GM12865 (cell line): ENCODE results near the gene BHLHE40.

Source experiments
- DNase-seq: peaks from one replicate; pipeline ENCODE4 v3.0.0; 2010; ENCODE audit warnings: low read depth
- H3K4me3 ChIP-seq: 2 replicates; pipeline ENCODE4 v1.5.1; 2011; ENCODE audit warnings: mild to moderate bottlenecking, low read depth, low read length, control low read depth
- TF ChIP-seq, protein P1 (sequence below): IDR thresholded peaks from 2 replicates; pipeline ENCODE4 v1.5.1; 2011; ENCODE audit warnings: low read length, control low read depth, low read depth, inconsistent platforms; ENCODE audit not compliant: insufficient read depth; ENCODE audit errors: missing control alignments

BHLHE40 gene

DNA sequence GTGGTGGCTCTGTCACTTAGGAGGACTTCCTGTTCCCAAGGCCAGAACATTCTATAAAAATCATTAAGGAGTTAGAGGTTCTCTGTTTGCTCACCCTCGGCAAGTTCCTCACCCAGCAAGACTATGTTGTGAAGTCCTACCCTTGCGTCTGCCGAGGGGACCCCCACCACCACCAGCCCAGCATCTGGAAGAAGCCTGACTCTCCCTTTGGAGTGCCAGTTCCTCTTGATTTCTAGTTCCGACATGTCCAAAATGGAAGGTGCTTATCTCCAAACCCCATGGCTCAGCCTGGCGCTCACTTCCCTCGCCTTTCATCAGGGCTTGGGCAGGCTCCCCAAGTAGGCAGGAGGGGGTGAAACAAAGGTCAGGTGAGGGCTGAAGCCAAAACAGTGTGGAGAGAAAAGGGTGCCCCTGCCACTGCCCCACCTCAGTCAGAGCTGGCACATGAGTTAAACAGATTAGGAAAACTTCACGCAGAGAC is 41.0 kb downstream of the BHLHE40 start:
- no peak for DNase-seq
- H3K4me3 ChIP-seq: no peak overlapping the region
- TF ChIP-seq, protein P1, sequence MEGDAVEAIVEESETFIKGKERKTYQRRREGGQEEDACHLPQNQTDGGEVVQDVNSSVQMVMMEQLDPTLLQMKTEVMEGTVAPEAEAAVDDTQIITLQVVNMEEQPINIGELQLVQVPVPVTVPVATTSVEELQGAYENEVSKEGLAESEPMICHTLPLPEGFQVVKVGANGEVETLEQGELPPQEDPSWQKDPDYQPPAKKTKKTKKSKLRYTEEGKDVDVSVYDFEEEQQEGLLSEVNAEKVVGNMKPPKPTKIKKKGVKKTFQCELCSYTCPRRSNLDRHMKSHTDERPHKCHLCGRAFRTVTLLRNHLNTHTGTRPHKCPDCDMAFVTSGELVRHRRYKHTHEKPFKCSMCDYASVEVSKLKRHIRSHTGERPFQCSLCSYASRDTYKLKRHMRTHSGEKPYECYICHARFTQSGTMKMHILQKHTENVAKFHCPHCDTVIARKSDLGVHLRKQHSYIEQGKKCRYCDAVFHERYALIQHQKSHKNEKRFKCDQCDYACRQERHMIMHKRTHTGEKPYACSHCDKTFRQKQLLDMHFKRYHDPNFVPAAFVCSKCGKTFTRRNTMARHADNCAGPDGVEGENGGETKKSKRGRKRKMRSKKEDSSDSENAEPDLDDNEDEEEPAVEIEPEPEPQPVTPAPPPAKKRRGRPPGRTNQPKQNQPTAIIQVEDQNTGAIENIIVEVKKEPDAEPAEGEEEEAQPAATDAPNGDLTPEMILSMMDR: no peak

GRCh38 chr3:5021116-5022092 is 42.2 kb downstream of the BHLHE40 start:
- no peak for DNase-seq
- no peak overlapping the region for H3K4me3 ChIP-seq
- TF ChIP-seq, protein P1: no peak

DNA sequence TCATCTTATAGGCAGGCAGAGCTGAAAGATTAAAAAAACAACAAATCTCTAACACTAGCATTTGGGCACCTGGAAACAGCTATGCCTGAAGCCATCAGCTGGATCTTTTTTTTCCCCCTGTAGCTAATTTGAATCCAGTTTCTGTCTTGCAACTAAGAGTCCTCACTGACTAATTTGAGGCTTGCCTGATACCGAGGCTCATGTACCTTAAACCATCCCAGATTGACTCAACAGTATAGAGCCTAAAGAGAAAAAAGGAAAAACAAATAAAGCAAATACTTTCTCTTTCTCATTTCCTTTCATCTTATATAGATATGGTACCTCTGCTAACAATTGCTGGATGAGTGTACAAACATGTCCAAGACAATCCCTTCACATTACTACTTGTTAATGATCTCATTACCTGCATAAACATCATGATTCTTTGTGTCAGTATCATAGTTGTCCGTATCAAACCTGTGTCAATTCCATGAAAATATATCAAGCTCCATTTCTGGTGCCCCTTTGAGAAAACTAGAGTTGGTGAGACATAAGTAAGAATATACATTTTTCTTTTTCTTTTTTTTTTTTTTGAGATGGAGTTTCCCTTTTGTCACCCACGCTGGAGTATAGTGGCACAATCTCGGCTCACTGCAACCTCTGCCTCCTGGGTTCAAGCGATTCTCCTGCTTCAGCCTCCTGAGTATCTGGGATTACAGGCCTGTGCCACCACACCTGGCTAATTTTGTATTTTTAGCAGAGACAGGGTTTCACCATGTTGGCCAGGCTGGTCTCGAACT is 43.1 kb downstream of the BHLHE40 start:
- no peak overlapping the region for H3K4me3 ChIP-seq
- DNase-seq: peak; percentile 86
- TF ChIP-seq, protein P1: no peak

DNA sequence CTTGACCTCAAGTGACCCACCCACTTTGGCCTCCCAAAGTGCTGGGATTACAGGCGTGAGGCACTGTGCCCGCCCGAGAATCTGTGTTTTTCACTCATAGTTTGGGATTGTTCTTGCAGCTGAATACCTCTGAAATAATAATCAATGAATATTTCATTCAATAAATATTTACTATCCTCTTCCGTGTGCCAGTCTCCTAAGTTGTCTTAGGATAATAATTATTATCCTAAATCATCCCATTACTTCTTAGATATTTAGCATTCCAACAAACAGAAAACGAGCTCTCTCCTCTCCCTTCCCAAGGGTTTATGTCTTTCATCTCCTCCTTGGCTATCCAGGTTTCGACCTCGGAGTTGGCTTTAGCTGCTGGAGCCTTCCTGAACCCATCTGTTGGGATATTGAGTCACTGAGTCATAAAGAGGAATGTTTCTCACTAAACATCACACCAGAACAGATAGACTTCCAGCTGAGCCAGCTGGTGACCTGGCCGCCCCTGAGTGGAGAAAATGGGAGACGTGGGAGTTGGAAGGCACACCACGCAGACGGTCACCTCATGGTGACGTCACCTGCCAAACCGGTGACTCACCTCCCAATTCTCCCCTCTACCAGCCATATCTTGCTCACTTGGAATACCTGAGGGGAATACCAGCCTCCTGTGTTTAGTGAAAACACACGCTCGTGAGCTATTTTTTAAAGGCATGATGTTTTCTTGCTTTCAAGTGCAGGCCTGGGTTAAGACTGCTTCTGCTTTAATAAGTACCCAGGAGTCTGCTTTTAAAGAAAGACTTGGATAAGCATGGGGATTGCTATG is 43.9 kb downstream of the BHLHE40 start:
- peak; percentile 60 for DNase-seq
- no peak overlapping the region for H3K4me3 ChIP-seq
- TF ChIP-seq, protein P1: no peak

DNA sequence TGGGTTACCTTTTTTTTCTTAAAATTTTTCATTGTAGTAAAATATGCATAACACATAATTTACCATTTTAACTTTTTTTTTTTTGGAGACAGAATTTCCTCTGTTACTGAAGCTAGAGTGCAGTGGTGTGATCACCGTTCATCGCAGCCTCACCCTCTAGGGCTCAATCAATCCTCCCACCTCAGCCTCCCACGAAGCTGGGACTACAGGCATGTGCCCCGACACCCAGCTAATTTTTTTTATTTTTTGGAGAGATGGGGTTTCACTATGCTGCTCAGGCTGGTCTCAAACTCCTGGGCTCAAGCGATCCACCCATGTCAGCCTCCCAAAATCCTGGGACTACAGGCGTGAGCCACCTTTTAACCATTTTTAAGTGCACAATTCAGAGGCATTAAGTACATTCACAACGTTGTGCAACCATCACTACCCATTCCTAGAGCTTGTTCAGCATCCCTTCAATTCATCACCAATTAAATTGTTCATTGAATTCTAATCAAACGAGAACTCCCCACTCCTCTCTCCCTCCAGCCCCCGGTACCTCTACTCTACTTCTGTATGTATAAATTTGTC is 44.6 kb downstream of the BHLHE40 start:
- TF ChIP-seq, protein P1: no peak
- no peak for DNase-seq
- no peak overlapping the region for H3K4me3 ChIP-seq

DNA sequence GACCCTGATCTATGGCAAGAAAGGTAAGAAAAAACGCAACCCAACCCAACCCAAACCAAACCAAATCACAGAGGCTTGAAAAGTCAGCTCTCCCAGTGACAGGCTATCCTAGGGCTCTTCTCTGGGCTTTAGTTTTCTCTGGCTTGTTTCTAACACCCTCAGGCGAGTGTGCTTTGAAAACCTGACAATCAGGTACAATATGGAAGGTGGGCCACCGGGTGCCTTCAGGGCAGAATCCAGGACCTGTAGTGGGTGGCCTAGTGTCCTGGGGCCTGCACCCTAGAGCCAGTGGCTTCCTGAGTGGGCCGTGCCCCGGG is 46.8 kb downstream of the BHLHE40 start:
- no peak for DNase-seq
- TF ChIP-seq, protein P1: no peak
- H3K4me3 ChIP-seq: peak overlapping the region; percentile 57
